Right ventricle myocardium superior (tissue), 1 donor: Measurements from ENCODE around the gene RHBDL1. TPM values are rescaled to one million over a fixed set of nuclear protein-coding genes. Genes with fewer than 3 reads are reported as not detected.

Experiments
- ATAC-seq: fragments of 200-7000 bp; cut with Tn5 transposase; one replicate; pipeline ENCODE4 v1.9.1; 2020; ENCODE audit warnings: mild to moderate bottlenecking; ENCODE audit not compliant: poor library complexity
- DNase-seq: peaks from one replicate; pipeline ENCODE4 v3.0.0-alpha.2; 2020
- intact Hi-C: fragments of 100-400 bp; cut with DNase I; formaldehyde crosslinking; loops from one replicate; pipeline ENCODE4 v1.11.2; 2022
- total RNA-seq: library from RNA; stranded (reverse); fragmentation: NEBNext Ultra II Directional; extraction: Animal tissue kit (Norgen Biotek cat#: 25700); gene quantifications from one replicate; pipeline ENCODE4 v1.2.1, GENCODE V29; 2021
- donor health status: DM: no; HTN: yes; CAD: no; lungs with severe emphysema.

RHBDL1 gene
- total RNA-seq, 1 donor from 2014 or later, result 2.0 TPM

GRCh38 chr16:694187-694862, 18.9 kb downstream of the RHBDL1 start:
- no peak for DNase-seq
- intact Hi-C loops, result no loop called here
- no peak for ATAC-seq

- intact Hi-C loops, result no loop called here
- DNase-seq, result no peak
- ATAC-seq, result no peak
Observed at GRCh38 chr16:694863-695354, 19.4 kb downstream of the RHBDL1 start.

- intact Hi-C loops, result no loop called here
- ATAC-seq (peak; percentile 13), DNase-seq (no peak)
Observed at GRCh38 chr16:695355-696089, 20.1 kb downstream of the RHBDL1 start.

- ATAC-seq (no peak), DNase-seq (no peak)
Observed at GRCh38 chr16:698911-699671, 23.6 kb downstream of the RHBDL1 start.

GRCh38 chr16:700684-701584, 25.5 kb downstream of the RHBDL1 start:
- intact Hi-C loops, result no loop called here
- peak; percentile 80 for ATAC-seq
- DNase-seq, result no peak

More at GRCh38 chr16:698911-699671, 23.6 kb downstream of the RHBDL1 start:
- intact Hi-C loops, result no loop called here

- intact Hi-C loops, result no loop called here
- no peak for DNase-seq
- ATAC-seq, result no peak
Observed at GRCh38 chr16:702341-702740, 26.9 kb downstream of the RHBDL1 start.

- intact Hi-C loops, result no loop called here
- ATAC-seq, result no peak
- no peak for DNase-seq
Observed at GRCh38 chr16:703406-703805, 27.9 kb downstream of the RHBDL1 start.

- intact Hi-C loops, result no loop called here
- no peak for DNase-seq
- ATAC-seq, result no peak
Observed at GRCh38 chr16:704047-704446, 28.6 kb downstream of the RHBDL1 start.

GRCh38 chr16:704552-705380, 29.3 kb downstream of the RHBDL1 start:
- no peak for DNase-seq
- intact Hi-C loops, result no loop called here
- no peak for ATAC-seq

- ATAC-seq (no peak), DNase-seq (no peak)
- intact Hi-C loops, result no loop called here
Observed at GRCh38 chr16:705431-706188, 30.1 kb downstream of the RHBDL1 start, which contains the start of gene FBXL16. TSS of gene FBXL16 (minus strand) at chr16:705801. CDS start at chr16:697405, 8,396 bp downstream.

GRCh38 chr16:706189-707061, 31.0 kb downstream of the RHBDL1 start:
- intact Hi-C loops, result no loop called here
- ATAC-seq (no peak), DNase-seq (no peak)

GRCh38 chr16:707062-707538, 31.6 kb downstream of the RHBDL1 start:
- no peak for ATAC-seq
- intact Hi-C loops, result no loop called here
- DNase-seq, result no peak

GRCh38 chr16:708019-708418, 32.5 kb downstream of the RHBDL1 start:
- ATAC-seq (no peak), DNase-seq (no peak)
- intact Hi-C loops, result no loop called here

- intact Hi-C loops, result no loop called here
- no peak for DNase-seq
- no peak for ATAC-seq
Observed at GRCh38 chr16:708959-709358, 33.5 kb downstream of the RHBDL1 start.

- intact Hi-C loops, result loop anchor here (5.0 kb wide), 1 partner anchor 347 kb away; no protein-coding TSS in a partner anchor
- no peak for DNase-seq
Observed at GRCh38 chr16:709566-710499, 34.4 kb downstream of the RHBDL1 start.

More at GRCh38 chr16:709566-710499, 34.4 kb downstream of the RHBDL1 start:
- no peak for ATAC-seq
